Glutamatergic neuron (in vitro differentiated cells): ENCODE results near the gene TSHZ2. TPM values are rescaled to one million over a fixed set of nuclear protein-coding genes. Genes with fewer than 3 reads are reported as not detected.

Experiments used
- DNase-seq: peaks from one replicate; pipeline ENCODE4 v3.0.0; 2022
- H3K27ac Mint-ChIP-seq: one replicate; pipeline ENCODE4 v1.8.0; 2020; ENCODE audit warnings: mild to moderate bottlenecking, mixed read lengths, inconsistent platforms; ENCODE audit not compliant: unreplicated experiment
- H3K27me3 Mint-ChIP-seq: one replicate; pipeline ENCODE4 v1.8.0; 2020; ENCODE audit warnings: mild to moderate bottlenecking, moderate library complexity, mixed read lengths, inconsistent platforms; ENCODE audit not compliant: unreplicated experiment
- H3K36me3 Mint-ChIP-seq: one replicate; pipeline ENCODE4 v1.8.0; 2020; ENCODE audit warnings: mild to moderate bottlenecking, mixed read lengths, inconsistent platforms; ENCODE audit not compliant: unreplicated experiment
- H3K4me1 Mint-ChIP-seq: one replicate; pipeline ENCODE4 v1.8.0; 2020; ENCODE audit warnings: mild to moderate bottlenecking, low read depth, mixed read lengths, inconsistent platforms; ENCODE audit not compliant: unreplicated experiment
- H3K4me3 Mint-ChIP-seq: one replicate; pipeline ENCODE4 v1.8.0; 2020; ENCODE audit warnings: mild to moderate bottlenecking, mixed read lengths, inconsistent platforms; ENCODE audit not compliant: unreplicated experiment
- H3K9me3 Mint-ChIP-seq: one replicate; pipeline ENCODE4 v1.8.0; 2020; ENCODE audit warnings: mild to moderate bottlenecking, moderate library complexity, mixed read lengths, inconsistent platforms; ENCODE audit not compliant: unreplicated experiment
- total RNA-seq: library from RNA; stranded (reverse); fragmentation: NEBNext Ultra II Directional; extraction: Animal tissue kit (Norgen Biotek cat#: 25700); gene quantifications from one replicate; pipeline ENCODE4 v1.2.1, GENCODE V29; 2021; ENCODE audit not compliant: unreplicated experiment
- TF ChIP-seq, protein P1 (sequence below): fragments of 200-600 bp; sonication (generic); IDR thresholded peaks from one replicate; pipeline ENCODE4 v1.5.0; 2021; ENCODE audit not compliant: partially characterized antibody, unreplicated experiment

The TSHZ2 gene
- total RNA-seq, 1 donor from 2014 or later, result 10.0 TPM

DNA sequence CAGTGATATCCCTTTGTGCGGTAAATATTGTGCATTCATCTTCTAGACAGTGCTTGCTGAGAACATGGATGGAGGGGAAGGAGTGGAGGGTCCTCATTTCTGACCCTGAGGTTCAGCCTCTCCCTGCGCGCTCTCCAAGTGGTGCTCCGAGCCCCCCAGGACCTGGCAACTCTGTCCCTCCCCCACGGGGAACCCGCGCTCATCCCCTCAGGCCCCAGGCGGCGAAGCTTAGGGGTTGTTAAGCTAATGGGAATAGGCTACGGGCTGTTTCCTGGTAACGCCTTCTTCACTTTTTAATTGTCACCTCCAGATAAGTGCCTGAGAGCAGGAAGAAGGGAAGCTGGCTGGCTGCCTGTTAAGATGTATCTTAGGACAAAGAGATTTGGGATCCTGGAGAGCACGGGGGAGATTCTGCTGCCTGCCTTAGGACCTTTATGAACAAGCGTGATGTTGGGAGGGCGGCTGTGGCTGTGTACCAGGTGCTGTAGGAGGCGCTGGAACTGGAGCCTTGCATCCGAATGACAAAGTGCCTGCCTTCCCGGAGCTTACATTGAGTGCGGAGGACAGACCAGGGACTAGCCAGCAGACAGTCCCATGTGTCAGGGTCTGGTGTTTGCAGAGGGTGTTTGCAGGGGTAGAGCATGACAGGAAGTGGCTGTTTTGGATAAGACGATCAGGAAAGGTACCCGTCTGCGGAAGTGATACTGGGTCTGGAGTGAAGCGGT lies 11.7 kb downstream of the TSHZ2 start:
- Mint-ChIP-seq H3K9me3 (peaks cover 6% of the 10 kb centered on the region), H3K4me1 (peaks cover 5% of the 10 kb centered on the region), H3K27ac (no peak overlapping the region), H3K27me3 (peaks cover 2% of the 10 kb centered on the region), H3K4me3 (no peak overlapping the region), H3K36me3 (peaks cover 6% of the 10 kb centered on the region)
- DNase-seq, result no peak
- TF ChIP-seq, protein P1, sequence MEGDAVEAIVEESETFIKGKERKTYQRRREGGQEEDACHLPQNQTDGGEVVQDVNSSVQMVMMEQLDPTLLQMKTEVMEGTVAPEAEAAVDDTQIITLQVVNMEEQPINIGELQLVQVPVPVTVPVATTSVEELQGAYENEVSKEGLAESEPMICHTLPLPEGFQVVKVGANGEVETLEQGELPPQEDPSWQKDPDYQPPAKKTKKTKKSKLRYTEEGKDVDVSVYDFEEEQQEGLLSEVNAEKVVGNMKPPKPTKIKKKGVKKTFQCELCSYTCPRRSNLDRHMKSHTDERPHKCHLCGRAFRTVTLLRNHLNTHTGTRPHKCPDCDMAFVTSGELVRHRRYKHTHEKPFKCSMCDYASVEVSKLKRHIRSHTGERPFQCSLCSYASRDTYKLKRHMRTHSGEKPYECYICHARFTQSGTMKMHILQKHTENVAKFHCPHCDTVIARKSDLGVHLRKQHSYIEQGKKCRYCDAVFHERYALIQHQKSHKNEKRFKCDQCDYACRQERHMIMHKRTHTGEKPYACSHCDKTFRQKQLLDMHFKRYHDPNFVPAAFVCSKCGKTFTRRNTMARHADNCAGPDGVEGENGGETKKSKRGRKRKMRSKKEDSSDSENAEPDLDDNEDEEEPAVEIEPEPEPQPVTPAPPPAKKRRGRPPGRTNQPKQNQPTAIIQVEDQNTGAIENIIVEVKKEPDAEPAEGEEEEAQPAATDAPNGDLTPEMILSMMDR, result no peak

DNA sequence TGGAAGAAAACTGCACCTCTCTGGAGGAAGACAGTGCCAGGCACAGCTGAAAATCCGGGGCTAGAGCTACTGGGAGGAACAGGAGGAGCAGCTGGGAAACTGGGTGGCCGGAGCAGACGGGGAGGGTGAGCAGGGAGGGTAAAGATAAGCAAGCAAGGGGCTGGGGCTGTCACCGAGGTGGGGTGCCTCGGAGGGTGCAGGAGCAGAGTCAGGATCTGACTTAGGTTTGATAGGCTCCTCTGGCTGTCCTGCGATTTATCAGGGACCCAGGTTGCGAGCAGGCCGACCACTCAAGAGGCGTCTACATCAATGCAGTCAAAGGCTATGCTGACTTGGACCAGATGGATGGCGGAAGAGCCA lies 12.3 kb downstream of the TSHZ2 start:
- Mint-ChIP-seq H3K4me3 (no peak overlapping the region), H3K27ac (no peak overlapping the region), H3K9me3 (peaks cover 6% of the 10 kb centered on the region), H3K4me1 (peaks cover 5% of the 10 kb centered on the region), H3K36me3 (peaks cover 6% of the 10 kb centered on the region), H3K27me3 (peaks cover 2% of the 10 kb centered on the region)
- no peak for DNase-seq
- TF ChIP-seq, protein P1, result no peak

DNA sequence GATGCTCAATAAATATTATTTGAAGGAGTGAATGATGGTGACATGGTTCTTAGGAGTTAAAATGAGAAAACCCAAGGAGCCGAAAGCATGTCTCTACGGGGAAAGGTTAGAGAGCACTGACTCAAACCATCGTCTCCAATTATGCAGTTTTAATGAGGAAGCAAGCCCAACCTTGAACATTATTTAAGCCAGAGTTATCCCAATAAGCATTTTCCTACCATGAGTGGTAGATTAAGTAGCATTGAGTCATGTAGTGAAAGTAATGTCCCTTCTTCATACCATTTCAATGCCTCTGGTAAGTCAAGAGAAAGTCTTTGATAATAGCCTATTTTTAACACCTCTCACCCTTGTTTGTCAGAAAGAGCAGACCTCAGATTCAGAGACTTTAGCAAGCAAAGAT lies 13.5 kb downstream of the TSHZ2 start:
- no peak overlapping the region for H3K27ac Mint-ChIP-seq
- TF ChIP-seq, protein P1, result no peak
- no peak overlapping the region for H3K4me3 Mint-ChIP-seq
- DNase-seq, result no peak
- H3K9me3 Mint-ChIP-seq, result peaks cover 6% of the 10 kb centered on the region
- peaks cover 5% of the 10 kb centered on the region for H3K4me1 Mint-ChIP-seq
- peaks cover 2% of the 10 kb centered on the region for H3K27me3 Mint-ChIP-seq
- H3K36me3 Mint-ChIP-seq, result peaks cover 6% of the 10 kb centered on the region

DNA sequence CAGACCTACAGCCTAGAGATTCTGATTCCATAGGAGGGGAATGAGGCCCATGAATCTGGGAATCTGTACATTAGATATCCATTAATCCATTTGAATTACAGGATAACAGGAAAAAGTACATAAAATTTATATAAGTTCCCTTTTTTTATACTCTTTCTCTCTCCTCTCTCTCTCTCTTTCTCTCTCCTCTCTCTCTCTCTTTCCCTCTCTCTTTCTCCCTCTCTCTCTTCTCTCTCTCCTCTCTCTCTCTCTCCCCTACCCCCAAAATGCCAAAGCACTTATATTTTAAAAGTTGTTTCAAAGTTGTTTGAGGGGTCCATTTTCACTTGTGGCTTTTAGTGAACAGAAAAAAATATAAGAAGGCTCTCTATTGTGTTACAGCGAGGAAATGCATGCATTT lies 15.1 kb downstream of the TSHZ2 start:
- Mint-ChIP-seq H3K9me3 (peaks cover 6% of the 10 kb centered on the region), H3K4me3 (no peak overlapping the region), H3K27ac (no peak overlapping the region), H3K36me3 (peaks cover 6% of the 10 kb centered on the region), H3K4me1 (peaks cover 5% of the 10 kb centered on the region), H3K27me3 (peaks cover 2% of the 10 kb centered on the region)
- TF ChIP-seq, protein P1, result no peak
- DNase-seq, result no peak

DNA sequence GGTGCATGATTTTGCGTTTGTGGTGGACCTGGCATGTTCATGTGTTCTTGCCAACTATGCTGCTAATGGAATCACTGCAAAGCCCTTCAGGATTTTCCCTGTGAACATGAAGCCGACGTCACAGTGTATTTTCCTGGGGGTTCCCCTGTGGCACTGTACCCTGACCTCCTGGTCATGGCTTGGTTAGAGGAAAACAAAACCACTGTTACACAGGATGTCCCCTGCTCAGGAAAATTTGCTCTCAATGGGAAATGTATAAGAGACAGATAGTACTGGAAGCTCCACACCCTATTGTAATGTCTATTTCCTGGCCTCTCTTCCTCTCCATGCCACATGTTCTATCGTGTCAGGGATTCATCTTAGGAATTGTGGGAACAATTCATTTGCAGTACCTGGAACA lies 19.7 kb downstream of the TSHZ2 start:
- no peak overlapping the region for H3K4me3 Mint-ChIP-seq
- H3K9me3 Mint-ChIP-seq, result peaks cover 4% of the 10 kb centered on the region
- H3K27me3 Mint-ChIP-seq, result no peaks in the 10 kb centered on the region
- no peaks in the 10 kb centered on the region for H3K4me1 Mint-ChIP-seq
- no peaks in the 10 kb centered on the region for H3K36me3 Mint-ChIP-seq
- TF ChIP-seq, protein P1, result no peak
- H3K27ac Mint-ChIP-seq, result no peak overlapping the region
- no peak for DNase-seq
